ENCODE results near the gene FAM120B.

The FAM120B gene

DNA sequence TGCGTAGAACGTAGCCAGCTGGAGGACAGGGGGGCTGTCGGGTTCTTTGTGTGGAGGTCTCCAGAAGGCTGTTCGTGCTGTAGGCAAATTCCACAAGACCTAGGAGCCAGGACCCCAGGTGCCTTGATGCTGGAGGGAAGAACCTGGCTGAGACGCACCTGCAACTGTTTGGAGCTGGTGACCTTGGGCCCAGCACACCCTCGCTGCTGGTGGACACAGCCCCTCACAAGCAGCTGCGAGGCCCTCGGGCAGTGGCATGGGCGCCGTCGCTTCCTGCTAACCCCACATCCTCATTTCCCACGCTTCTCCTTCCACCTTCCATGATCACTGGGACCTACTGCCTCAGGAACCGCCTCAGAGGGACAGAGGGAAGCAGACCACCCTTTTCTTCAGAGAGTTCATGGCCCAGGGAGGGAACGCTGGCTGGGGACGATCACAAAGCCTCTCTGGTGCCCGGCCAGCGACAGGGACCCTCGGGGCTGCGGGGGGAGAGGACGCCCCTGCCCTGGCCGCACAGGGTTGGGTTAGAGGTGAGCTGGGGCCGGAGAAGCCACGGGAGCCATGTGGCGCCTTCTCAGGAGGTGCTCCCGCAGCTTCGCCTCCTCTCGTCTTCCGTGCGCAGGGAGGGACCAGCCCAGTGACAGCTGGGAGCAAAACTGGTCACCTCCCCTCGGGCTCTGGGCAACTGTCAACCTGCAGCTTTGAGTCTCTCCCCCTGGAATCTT lies 34.1 kb upstream of the FAM120B start:
- no peak for DNase-seq

GRCh38 chr6:170273191-170273590 lies 33.4 kb upstream of the FAM120B start:
- DNase-seq: no peak

DNA sequence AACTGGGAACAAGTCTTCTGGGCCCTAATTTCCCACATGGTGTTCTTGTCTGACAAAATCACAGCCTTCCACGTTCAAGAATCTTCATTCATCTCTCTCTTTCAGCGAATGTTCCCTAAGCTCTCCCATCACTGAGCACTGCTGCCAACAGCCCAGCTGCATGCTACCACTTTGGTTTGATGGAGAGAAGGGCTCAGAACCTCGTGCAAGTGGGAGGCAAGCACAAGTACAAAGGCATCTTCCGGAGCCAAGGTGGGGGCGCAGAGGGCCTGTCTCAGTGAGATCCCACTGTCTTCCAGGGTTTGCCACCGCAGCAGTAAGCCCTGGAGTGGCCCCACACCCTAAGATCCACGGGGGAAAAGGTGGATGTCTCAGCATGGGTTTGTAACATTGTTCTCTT lies 32.9 kb upstream of the FAM120B start:
- DNase-seq: no peak

GRCh38 chr6:170274713-170275560 lies 31.6 kb upstream of the FAM120B start:
- no peak for DNase-seq

GRCh38 chr6:170276369-170277057 lies 30.0 kb upstream of the FAM120B start:
- no peak for DNase-seq

- no peak for DNase-seq
These were observed 28.4 kb upstream of the FAM120B start for GRCh38 chr6:170277893-170278742.

DNA sequence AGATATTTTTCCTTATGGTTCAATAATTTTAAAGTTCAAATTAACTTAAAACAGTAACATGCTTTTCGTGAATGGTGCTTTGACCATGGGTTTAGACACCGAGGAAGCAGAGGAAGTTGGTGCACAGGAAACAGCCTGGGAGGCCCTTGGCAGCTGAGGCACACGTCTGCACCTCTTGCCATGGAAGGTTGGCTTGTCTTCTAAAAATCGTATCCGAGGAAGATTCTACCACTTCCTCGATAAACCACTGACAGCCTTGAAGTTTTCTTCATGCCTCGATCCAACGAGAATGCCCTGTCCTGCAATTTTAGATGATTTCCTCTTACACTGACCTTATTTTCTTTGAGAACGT lies 27.8 kb upstream of the FAM120B start:
- DNase-seq: no peak

- no peak for DNase-seq
These were observed 27.1 kb upstream of the FAM120B start for GRCh38 chr6:170279426-170279825.

GRCh38 chr6:170279977-170280688 lies 26.4 kb upstream of the FAM120B start:
- DNase-seq: peak; percentile 92 to 93

DNA sequence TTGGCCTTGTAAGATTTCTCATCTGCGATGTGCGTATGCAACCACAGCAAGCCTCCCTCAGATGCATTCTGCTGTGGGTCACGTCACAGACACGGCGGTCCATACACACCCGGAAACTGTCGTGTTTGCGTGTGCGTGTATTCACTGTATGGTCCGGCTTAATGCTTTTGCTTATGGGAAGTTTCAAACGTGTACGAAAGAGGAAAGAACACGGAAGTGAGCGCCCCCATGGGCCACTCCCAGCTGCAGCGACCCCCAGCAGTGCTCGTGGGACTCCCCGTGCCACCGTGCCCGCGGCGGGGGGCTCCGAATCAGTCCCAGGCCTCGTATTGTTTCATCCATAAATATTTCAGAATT lies 25.9 kb upstream of the FAM120B start:
- DNase-seq: no peak

- no peak for DNase-seq
These were observed 24.9 kb upstream of the FAM120B start for GRCh38 chr6:170281331-170282292.

GRCh38 chr6:170282512-170283158 lies 23.9 kb upstream of the FAM120B start:
- peak in 1 of 2 experiments; percentile 42 for DNase-seq

DNA sequence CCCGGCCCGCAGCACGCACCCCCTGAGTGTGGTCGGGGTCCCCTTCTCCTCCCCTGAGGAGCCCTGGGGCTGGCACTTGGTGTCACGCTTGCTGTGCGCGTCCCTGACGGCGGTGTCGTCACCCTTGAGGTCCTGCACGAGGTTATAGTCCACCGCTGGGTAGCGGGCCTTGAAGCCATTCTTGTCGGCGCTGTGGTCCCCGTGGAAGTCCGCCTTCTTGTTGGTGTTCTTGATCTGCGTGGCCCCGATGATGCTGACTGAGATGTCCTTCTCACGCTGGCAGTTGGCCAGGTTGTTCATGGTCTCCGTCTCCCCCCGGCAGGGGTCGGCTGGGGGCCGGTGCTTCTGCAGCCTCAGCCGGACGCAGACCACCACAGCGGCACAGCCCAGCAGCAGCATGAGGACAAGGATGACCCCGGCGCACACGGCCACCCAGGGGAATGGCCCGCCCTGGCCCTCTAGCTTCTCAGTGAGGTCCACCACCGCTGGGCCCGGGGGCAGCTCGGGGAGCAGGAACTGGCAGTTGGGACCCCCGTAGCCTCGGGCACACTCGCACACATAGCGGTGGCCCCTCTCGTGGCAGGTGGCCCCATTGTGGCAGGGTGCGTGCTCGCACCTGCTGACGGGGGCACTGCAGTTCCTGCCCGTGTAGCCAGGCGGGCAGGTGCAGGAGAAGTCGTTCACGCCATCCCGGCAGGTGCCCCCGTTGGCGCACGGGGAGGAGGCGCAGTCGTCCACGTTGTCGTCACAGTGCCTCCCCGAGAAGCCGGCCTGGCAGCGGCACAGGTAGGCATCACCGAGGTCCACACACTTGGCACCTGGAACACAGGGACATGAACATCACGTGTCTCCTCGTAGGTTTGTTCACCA lies 23.1 kb upstream of the FAM120B start:
- peak in 1 of 2 experiments; percentile 50 for DNase-seq

- no peak for DNase-seq
These were observed 22.3 kb upstream of the FAM120B start for GRCh38 chr6:170284126-170284773.

GRCh38 chr6:170284866-170285469 lies 21.6 kb upstream of the FAM120B start:
- no peak for DNase-seq

GRCh38 chr6:170285482-170285881 lies 21.1 kb upstream of the FAM120B start:
- DNase-seq: no peak

DNA sequence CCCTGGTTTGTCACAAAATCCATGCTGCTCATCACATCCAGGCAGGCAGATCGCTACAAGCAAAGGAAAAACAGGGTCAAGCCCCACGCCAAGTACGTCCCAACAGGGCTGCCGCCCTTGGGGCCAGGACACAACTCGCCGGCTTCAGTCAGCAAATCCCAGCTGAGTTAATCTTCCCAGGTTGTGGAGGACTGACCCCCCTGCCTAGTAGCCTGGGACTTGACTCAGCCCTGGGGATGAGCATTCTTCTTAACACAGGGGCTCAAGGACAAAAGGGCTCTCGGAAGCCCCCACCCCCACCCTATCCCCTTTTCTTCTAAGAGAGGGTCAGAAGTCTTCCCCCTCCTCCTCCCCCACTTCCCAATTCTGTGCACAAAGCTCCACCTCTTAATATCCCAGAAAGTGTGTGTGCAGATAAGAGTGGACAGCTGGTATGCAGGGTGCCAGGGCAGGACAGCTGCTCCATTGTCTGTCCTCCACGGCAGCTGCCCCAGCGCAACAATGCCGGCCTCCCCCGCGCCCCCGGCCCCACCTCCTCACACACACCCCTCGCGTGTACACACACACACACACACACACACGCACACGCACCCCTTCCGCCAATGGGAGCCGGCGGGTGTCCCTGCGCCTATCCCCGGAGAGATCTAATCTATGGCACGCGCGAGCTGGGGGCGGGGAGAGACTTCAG lies 20.2 kb upstream of the FAM120B start:
- peak; percentile 68 to 78 for DNase-seq

- DNase-seq: no peak
These were observed 19.7 kb upstream of the FAM120B start for GRCh38 chr6:170286934-170287265.
